DOHH2 (cell line): ENCODE results near the gene PCNX2.

ENCODE experiments used
- H3F3A ChIP-seq: fragments of 200-600 bp; sonication (generic), shearing (Covaris generic); 2 replicates; pipeline ENCODE4 v1.6.0; 2016; ENCODE audit warnings: antibody characterized with exemption, mild to moderate bottlenecking; ENCODE audit not compliant: control insufficient read depth, insufficient read depth
- H3K27ac ChIP-seq: fragments of 200-600 bp; sonication (generic); 2 replicates; pipeline ENCODE4 v1.5.1; 2014; ENCODE audit warnings: low read depth, mild to moderate bottlenecking, low read length, moderate library complexity
- H3K27me3 ChIP-seq: fragments of 200-600 bp; sonication (generic); 2 replicates; pipeline ENCODE4 v1.6.1; 2014; ENCODE audit warnings: mild to moderate bottlenecking, low read length, mixed read lengths; ENCODE audit not compliant: control insufficient read depth
- H3K36me3 ChIP-seq: fragments of 200-600 bp; sonication (generic); 2 replicates; pipeline ENCODE4 v1.6.1; 2014; ENCODE audit warnings: mild to moderate bottlenecking, low read length, moderate library complexity, mixed read lengths; ENCODE audit not compliant: control insufficient read depth
- H3K4me1 ChIP-seq: fragments of 200-600 bp; sonication (generic); 2 replicates; pipeline ENCODE4 v1.6.1; 2014; ENCODE audit warnings: mild to moderate bottlenecking, low read length, mixed read lengths; ENCODE audit not compliant: control insufficient read depth
- H3K4me2 ChIP-seq: fragments of 200-600 bp; sonication (generic); 2 replicates; pipeline ENCODE4 v1.6.0; 2014; ENCODE audit warnings: mild to moderate bottlenecking, low read length, moderate library complexity
- H3K4me3 ChIP-seq: fragments of 200-600 bp; sonication (generic); 2 replicates; pipeline ENCODE4 v1.5.1; 2014; ENCODE audit warnings: mild to moderate bottlenecking, low read length, mixed read lengths
- H3K79me2 ChIP-seq: fragments of 200-600 bp; sonication (generic); 2 replicates; pipeline ENCODE4 v1.6.1; 2014; ENCODE audit warnings: mild to moderate bottlenecking, low read length, mixed read lengths; ENCODE audit not compliant: control insufficient read depth
- H3K9me2 ChIP-seq: fragments of 200-600 bp; sonication (generic); replicated peaks from 2 replicates; pipeline ENCODE4 v1.6.1; 2014; ENCODE audit warnings: mild to moderate bottlenecking, low read length, mixed read lengths; ENCODE audit not compliant: control insufficient read depth
- H3K9me3 ChIP-seq: fragments of 200-600 bp; sonication (generic); 2 replicates; pipeline ENCODE4 v1.6.1; 2014; ENCODE audit warnings: antibody characterized with exemption, low read length, mixed read lengths; ENCODE audit not compliant: control insufficient read depth, insufficient read depth
- H4K20me1 ChIP-seq: fragments of 200-600 bp; sonication (generic); 2 replicates; pipeline ENCODE4 v1.6.0; 2014; ENCODE audit warnings: low read depth, mild to moderate bottlenecking, antibody characterized with exemption, low read length, moderate library complexity; ENCODE audit not compliant: control insufficient read depth, insufficient read depth
- CTCF ChIP-seq: fragments of 200-600 bp; sonication (generic); IDR thresholded peaks from one replicate; pipeline ENCODE4 v1.5.1; 2014; ENCODE audit warnings: antibody characterized with exemption, mild to moderate bottlenecking, low read depth, low read length; ENCODE audit not compliant: poor library complexity, severe bottlenecking
- EZH2phosphoT487 ChIP-seq: fragments of 200-600 bp; sonication (generic); IDR thresholded peaks from 2 replicates; pipeline ENCODE4 v1.6.1; 2017; ENCODE audit warnings: borderline replicate concordance, mild to moderate bottlenecking, antibody characterized with exemption, low read length, moderate library complexity, mixed read lengths

PCNX2 gene

DNA sequence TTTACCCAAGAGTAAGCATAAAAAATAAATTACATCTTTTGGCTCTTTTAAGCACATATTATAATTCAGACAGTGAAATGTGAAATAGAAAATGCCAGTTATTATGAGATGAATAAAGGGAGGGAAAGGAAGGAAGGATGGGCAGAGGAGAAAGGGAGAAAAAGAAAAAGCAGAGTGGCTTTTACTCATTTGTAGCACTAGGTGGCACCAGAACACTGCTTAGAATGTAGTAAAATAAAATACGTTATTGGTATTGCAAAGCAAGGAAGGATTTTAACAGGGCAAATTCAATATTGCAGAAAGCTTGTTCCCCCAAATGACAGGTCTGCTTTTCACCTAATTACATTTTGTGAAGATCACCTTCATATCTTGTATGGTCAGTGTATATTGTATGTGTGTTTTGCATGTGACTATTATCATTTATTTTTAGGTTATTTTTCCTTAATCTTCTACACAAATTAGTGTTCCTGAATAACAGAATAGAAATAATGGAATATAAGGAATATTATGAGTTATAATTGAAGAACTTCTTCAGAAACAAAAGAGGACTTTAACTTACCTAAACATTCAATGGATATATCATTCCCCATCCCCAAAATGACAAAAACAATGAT lies 9.1 kb upstream of the PCNX2 start:
- no peak overlapping the region for H3K4me3 ChIP-seq
- H3K36me3 ChIP-seq, result no peaks in the 10 kb centered on the region
- H4K20me1 ChIP-seq, result no peaks in the 10 kb centered on the region
- H3K9me2 ChIP-seq, result no peaks in the 10 kb centered on the region
- H3K4me2 ChIP-seq, result no peak overlapping the region
- no peaks in the 10 kb centered on the region for H3F3A ChIP-seq
- H3K79me2 ChIP-seq, result no peaks in the 10 kb centered on the region
- H3K9me3 ChIP-seq, result no peaks in the 10 kb centered on the region; the same call in 1 of the 2 replicates
- H3K27me3 ChIP-seq, result 0 out of 2 replicates have a peak, but pooled peaks cover 2% of the 10 kb centered on the region
- TF ChIP-seq CTCF (peak; percentile 65), EZH2phosphoT487 (no peak)
- no peaks in the 10 kb centered on the region for H3K4me1 ChIP-seq
- H3K27ac ChIP-seq, result no peak overlapping the region

DNA sequence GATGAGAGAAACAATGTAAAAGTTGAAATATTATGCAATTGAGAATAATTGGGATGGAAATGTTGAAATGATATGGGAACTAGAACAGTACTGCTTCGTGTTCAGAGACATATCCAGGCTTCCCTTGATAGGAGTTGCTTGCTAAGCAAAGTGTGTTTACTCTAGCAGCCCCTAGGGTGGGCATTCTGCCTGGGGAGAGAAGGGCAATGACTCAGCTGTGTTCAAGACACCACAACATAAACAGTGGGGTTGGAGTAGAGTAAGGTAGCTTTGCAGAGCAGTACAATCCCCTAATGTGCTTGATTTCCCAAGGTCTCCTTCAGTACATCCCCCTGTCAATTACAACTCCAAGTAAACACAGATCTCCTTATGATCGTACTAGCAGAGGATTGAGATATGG lies 4.8 kb upstream of the PCNX2 start:
- Histone ChIP-seq H3K79me2 (no peaks in the 10 kb centered on the region), H3F3A (no peaks in the 10 kb centered on the region), H3K4me2 (no peak overlapping the region), H3K27ac (no peak overlapping the region), H3K4me3 (no peak overlapping the region), H3K27me3 (no peaks in the 10 kb centered on the region), H3K4me1 (peaks cover 11% of the 10 kb centered on the region), H3K9me3 (no peaks in the 10 kb centered on the region; the same call in 1 of the 2 replicates), H3K9me2 (no peaks in the 10 kb centered on the region), H4K20me1 (no peaks in the 10 kb centered on the region), H3K36me3 (no peaks in the 10 kb centered on the region)
- TF ChIP-seq CTCF (no peak), EZH2phosphoT487 (no peak)

DNA sequence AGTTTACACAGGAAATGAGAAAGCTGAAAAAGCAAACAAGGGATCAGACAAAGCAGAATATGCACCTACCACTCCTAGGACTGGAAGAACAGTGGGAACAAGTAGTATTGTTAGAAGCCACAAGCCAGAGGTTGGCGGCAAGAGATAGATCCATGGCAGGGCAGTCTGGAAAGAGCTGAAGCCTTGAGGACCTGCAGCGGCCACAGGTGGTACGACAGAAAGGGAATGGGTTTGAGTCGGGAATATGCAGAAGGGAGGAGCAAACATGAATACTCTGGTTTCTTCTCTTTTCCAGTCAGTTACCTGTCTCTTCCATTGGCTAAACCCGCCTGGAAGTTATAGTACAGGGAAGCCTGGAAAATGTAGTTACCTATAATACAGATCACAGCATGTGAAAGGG lies 3.9 kb upstream of the PCNX2 start:
- Histone ChIP-seq H3K4me1 (peaks cover 18% of the 10 kb centered on the region), H4K20me1 (no peaks in the 10 kb centered on the region), H3K4me3 (no peak overlapping the region), H3K27me3 (no peaks in the 10 kb centered on the region), H3K9me3 (no peaks in the 10 kb centered on the region; the same call in 1 of the 2 replicates), H3K9me2 (no peaks in the 10 kb centered on the region), H3K79me2 (peaks cover 7% of the 10 kb centered on the region), H3K4me2 (no peak overlapping the region), H3K36me3 (no peaks in the 10 kb centered on the region), H3K27ac (no peak overlapping the region), H3F3A (no peaks in the 10 kb centered on the region)
- no peak for TF ChIP-seq EZH2phosphoT487
- no peak for TF ChIP-seq CTCF
